Measurements from ENCODE around the gene ARHGAP4.

ARHGAP4 gene
- total RNA-seq, result 70.8 to 289 reads per million in 2 experiments

DNA sequence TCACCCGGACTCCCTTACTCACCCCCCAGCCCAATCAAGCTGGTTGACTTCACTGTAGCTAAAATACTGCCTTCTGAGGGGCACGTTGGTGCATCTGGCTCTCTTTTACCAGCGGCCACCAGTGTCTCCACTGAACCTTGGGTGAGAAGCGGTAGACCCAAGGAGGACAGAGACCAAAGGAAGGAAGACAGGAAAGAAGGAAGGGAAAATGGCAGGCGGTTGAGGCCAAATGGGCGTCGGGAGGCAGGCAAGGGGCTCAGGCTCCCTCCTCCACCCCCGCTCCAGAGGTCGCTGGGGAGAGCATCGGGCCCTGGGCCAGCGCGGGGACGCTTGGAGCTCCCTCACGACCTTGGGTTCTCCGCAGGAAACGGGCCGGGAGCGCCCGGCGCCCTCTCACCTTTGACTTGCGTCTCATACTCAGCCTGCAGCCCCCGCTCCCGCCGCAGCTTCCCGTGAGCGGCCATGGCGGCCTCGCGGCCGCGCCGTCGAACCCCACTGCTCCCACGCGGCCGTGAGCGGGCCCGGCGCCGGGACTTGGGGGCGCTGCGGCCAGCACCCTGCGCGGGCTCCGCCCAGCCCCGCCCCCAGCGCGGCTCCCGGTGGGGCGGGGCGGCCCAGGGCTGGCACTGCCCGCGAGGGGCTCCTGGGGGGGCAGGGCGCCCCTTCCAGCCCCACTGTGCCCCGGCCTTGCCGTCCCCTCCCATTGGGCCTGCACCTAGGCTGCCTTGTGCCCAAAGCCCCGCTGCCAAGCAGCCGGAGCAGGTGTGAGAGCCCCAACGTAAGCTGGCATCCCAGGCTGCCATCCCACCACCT is at the start of gene ARHGAP4:
Gene ARHGAP4 (minus strand): TSS at position 526 of the 813 bp plus-strand sequence. CDS start 62 bp downstream, at position 464.
- peak; percentile 14 for DNase-seq (ENCODE audit: low read depth)

DNA sequence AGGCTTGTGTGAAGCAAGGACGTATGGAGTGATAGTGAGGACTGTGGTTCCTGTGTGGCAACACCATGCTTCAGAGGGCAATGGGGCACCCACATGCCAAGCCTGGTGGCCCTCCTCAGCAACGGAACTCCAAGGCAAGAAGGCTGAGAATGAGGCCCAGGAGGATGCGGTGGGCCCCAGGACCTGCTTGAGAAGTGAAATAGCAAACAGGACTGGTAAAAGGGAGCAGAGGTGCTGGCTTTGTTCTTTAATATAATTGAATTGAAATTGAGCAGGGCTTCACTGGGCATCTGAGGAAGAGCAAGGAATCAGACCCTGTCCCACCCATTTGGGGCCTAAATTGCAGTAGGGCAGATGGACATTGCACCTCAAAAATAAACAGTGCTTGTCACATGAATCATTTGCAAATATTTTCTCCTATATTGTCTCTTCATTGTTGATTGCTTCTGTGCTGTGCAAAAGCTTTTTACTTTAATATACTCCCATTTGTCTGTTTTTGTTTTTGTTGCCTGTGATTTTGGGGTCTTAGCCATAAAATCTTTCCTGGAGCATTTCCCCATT is 48.7 kb upstream of the ARHGAP4 start:
- DNase-seq (ENCODE audit: low read depth), result no peak

DNA sequence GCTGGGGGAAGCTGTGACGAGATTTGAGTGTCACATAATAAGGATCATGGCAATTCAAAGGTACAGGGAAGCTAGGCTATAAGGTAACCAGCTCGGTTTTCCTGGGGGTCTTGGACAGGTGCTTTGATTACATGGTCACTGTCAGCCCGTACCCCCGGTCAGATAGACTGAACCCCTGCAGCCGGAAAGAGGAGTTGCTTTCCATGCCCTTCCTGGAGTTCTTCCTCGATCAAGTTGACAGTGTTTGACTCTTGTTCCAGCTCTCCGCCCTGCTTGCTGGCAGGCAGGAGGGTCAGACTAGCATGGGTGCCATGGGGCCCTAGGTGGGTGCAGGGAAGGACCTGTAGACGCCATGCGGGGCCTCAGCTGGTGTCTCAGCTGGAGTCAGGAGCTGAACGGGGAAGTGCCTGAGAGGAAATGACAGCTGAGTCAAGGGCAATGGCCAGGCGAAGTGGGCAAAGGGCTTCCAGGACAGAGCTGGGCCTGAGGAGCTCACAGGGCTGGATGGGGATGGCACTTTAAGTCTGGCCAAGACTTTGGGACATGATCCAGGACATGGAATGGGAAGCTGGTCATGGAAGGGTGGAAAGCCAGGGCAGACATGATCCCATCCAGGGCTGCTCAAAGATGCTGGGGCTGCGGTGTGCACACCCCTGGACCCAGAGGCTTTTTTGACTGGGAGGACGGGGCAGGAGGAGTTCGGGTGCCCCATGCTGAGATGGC is 48.1 kb upstream of the ARHGAP4 start:
- no peak for DNase-seq (ENCODE audit: low read depth)

DNA sequence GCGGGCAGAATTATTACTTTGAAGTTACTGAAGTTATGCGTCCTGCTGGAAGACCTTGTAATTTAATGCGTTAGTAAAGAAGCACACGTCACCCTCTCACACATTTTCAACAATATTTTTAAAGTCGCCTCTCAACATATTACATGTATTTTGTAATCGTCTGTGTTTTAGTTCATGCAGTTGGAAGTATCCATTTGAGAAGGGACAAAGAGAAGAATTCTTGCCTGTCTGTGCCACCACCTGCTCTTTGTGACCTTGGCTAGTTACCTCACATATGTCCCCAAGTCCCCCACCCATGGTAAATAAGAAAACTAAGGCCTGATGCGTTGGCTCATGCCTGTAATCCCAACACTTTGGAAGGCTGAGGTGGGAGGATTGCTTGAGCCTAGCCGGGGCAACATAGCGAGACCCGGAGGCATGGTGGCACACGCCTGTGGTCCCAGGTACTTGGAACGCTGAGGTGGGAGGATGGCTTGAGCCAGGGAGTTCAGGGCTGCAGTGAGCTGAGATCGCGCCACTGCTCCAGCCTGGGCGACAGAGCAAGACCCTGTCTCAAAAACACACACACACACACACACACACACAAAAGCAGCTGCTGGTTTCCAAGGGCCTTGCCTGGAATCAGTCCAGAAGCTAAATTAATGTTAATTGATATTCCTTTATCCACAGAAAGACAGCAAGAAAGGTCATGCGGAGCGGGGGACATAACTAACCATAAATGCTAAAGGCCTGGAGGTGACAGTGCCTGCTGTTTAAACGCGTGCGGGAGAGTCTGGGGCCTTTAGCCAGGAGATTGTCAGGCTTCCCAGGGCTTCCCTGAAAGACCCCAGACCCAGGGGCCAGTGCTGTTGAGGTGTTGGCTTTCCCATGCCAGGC is 47.3 kb upstream of the ARHGAP4 start:
- DNase-seq (ENCODE audit: low read depth), result no peak

DNA sequence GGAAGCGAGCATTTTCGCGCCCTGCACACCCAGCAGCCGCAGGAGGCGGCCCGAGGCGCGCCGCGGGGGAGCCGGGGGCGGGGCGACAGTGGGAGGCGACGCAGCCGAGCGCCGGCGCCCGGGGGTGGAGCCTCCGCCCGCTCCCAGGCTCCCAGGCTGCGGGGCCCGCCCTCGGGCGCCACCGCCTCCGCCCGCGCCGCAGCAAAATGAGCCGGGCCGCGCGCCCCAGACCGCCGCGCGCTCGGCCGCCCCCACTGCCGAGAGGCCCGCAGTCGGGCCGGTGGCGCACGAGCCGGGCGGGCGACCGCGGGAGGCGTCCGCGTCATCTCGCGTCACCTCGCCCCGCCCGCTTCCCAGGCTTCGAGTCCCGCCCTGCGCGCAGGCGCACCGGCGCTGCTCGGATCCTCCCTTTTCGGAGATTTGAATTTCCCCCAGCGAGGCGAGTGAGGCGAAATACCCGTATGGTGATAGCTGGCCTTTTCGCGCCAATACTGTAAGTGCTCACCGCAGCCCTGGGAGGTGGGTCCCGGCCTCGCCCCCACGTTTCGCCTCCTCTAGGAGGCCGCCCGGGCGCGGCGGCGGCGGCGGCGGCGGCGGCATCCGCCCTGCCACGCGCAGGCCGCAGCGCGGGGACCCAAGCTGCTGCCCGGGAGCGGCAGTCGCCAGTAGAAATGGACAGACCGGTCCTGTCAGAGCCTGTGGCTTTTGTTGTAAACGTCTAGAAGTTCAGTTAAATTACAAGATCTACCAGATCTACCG is 46.5 kb upstream of the ARHGAP4 start, which contains the start of gene TMEM187:
Gene TMEM187 (plus strand): TSS at position 387 of the 759 bp plus-strand sequence. CDS start 9,309 bp downstream, outside the sequence.
- peak; percentile 83 for DNase-seq (ENCODE audit: low read depth)

DNA sequence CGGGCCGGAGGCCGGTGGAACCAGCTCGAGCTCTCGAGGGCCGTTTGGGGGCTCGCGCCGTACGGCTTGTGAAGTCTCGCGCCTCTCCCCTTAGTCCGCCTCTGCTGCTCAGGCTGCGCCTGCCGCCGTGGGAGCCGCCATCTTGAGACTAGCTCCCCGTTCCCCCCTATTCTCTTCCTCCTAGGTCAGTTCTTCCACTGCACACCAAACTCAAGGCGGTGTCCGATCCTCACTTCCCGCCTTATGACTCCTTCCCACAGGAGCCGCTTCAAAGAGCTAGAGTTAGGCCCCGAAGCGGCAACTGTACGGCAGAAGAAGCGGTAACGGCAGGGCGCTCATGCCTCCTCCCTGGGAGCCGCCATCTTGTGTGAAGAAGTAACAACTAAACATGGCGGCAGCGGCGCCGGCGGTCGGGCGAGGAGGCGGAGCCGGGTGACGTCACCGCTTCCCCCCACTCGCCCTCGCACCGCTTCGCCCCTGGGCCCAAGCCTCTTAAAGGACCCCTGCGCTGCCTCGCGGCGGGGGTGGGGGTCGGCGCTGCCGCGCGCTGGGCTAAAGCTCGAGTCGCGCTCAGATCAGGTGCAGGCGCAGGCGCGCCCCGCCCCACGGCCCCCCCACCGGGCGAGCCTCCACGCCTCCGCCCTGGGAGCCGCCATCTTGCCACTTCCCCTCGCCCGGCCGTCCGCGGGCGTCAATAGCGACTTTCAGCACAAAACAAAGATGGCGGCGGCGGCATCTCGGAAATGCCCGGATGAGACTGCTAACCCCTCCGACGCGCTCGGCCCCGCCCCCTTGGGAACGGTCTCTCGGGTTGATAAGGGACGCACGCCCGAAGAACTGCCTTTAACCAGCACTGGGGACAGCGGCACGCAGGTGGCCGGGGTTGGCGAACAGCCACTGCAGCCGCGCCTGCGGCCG is 45.6 kb upstream of the ARHGAP4 start, which contains the start of gene HCFC1:
Gene HCFC1 (minus strand): TSS at position 369 of the 918 bp plus-strand sequence. CDS start 978 bp downstream, outside the sequence.
- peak; percentile 92 for DNase-seq (ENCODE audit: low read depth)

DNA sequence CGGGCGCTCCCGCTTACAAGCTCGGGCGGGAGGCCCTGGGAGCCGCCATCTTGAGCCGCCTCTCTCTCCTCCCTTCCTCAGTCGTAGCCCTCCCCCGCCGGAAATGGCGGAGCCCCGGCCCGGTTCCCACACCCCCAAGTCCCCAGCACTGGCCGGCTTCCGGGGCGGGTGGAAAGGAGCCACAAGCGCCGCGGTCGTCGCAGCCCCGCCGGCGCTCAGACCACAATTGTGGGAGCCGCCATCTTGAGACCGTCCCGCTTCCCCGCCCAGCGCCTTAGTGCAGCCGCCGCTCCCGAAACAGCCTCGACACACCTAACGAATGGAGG is 45.0 kb upstream of the ARHGAP4 start:
- DNase-seq (ENCODE audit: low read depth), result peak; percentile 86

DNA sequence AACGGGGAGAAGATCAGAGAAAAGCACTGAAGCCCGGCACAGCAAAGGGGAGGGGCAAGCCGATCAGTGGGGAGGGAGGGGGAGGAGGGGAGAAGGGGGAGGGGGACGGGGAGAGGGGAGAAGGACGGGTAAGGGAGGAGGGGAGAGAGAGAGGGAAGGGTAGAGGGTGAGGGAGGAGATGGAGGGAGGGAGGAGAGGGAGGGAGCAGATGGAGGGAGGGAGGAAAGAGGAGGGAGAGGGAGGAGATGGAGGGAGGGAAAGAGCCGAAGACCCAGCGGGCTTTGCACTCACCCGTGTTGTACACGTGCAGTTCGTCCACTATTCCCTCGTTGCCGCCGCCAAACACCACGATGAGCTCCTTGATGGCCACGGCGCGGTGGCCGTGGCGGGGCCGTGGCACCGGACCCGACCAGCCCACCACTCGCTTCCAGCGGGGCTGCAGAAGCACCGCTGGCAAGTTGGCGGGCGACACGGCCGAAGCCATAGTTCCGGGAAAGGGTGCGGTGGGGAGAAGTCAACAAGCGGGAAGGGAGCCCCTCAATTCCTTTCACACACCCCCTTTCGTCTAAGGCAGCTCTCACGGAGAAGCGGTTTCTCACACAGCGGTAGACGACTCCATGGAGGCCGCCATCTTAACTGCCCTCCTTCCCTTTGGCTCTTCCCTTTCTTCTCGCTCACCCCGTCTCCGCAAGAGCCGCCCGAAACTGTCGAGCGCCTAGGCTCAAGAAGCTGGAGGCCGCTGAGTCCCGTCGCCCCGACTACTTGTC is 44.5 kb upstream of the ARHGAP4 start:
- DNase-seq (ENCODE audit: low read depth), result no peak

DNA sequence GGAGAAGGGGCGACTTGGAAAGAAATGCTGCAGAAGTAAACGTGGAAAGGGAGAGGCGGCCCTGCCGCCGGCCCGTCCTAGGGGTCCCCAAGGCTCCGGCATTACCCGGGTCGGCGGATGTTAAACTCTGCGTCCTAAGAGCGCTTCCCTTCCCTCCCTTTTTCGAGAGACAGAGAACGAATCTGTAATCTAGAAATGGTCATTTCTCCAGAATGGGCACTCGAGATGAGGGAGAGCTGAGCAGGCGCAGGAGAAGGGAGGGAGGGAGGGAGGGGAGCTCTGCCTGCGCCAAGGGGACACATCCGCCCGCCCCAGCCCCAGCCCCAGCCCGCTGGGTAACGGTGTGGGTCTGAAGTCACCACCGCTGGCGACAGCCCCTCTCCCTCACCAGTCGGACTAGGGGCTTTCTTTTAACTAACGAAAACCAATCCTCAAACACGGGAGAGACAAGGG is 43.9 kb upstream of the ARHGAP4 start:
- no peak for DNase-seq (ENCODE audit: low read depth)

DNA sequence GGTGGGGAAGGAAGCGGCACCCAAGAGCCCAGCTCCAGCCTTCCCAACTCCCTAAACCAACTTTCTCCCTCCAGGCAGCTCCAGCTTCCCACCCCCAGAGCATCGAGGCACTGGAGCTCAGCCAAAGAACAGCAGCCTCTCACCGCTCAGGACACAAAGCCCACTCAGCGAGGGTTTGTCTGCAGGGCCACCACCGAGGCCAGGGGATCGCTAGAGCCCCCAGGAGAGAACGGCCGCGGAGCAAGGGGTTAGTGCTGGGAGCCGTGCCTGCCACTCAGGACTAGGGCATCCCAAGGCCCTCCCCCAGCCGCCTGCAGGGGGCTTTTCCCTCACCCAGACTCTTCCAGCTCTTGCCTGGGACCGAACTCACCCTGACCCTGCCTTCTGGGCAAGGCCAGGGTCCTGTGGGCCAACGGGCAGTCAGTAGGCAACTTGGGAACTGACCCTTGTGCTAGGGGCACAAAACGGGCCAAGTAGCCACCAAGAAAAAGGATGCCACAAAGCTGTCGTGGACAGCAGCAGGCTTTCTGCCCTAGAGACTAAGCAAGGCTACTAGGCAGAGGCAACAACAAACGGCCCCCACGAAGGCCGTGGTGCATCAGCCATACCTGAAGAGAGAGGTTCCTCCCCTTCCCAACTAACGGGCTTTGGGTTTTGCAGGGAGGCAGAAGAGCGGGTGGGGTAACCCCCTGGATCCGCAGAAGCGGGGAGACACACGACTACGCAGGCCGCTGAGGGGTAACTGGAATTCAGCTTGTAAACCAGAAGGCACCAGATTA is 43.2 kb upstream of the ARHGAP4 start:
- DNase-seq (ENCODE audit: low read depth), result no peak

DNA sequence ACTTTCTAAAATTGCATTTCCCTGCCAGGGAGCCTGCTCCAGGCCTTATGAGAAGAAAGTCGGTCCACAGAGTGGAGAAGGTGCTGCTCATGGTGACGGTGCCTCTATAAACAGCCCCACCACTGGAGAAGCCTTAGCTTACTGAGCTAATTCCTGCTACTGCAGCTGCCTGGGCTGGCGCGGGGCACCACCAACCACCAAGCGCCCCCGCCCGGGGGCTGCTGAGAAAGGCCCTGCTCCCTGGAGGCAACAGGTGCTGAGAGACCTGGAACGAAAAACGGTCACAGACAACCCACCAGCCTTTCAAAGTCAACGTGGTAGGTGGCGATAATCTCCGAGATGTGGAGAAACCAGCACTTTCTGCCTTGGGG is 42.7 kb upstream of the ARHGAP4 start:
- peak; percentile 42 for DNase-seq (ENCODE audit: low read depth)

DNA sequence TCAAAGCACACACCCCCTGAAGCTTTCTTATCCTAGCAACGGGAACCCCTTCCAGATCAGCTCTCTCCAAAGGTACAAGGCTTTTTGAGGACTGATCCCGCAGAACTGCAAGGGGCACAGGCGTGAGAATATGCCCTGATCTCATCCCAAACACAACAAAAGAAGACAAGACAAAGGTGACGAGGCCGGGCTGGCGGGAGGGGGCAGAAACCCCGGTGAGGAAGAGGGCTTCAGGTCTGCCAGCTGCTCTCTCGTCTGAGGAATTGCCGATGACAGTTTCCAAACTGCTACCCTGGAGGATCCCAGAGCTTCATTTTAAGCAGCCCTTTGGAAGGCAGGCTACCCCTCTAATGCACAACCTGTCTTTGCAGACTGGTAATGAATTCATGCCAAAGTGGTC is 42.2 kb upstream of the ARHGAP4 start:
- no peak for DNase-seq (ENCODE audit: low read depth)

DNA sequence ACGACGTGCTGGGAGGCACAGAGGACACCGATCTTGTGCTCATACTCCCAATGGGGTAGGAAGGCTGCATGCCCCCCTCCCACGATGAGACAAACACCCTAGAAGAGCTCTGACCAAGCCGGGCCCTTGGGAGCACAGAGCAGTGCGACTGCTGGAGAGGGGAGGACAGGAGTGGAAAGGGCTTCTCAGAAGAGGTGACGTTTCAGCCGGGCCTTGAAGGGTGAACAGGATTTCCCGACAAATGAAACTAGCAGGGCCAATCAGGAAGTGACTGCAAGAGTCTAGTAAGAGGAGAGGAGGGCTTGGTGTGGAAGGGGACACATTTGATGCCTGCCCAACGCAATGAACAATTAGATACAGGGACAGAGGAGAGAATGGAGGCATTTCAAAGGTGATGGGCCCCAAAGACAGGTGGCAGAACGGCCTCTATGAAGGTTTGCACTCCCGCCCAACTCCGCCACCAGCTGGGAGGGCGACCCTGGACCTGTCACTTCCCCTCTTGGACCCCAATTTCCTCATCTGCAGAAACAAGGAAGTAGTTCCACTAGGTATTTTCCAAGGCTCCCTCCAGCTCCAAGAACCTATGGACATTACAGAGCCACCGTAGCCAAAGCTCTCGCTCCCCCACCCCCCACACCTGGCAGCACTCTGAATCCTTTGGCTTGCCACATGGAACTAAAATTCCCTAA is 41.6 kb upstream of the ARHGAP4 start:
- no peak for DNase-seq (ENCODE audit: low read depth)

DNA sequence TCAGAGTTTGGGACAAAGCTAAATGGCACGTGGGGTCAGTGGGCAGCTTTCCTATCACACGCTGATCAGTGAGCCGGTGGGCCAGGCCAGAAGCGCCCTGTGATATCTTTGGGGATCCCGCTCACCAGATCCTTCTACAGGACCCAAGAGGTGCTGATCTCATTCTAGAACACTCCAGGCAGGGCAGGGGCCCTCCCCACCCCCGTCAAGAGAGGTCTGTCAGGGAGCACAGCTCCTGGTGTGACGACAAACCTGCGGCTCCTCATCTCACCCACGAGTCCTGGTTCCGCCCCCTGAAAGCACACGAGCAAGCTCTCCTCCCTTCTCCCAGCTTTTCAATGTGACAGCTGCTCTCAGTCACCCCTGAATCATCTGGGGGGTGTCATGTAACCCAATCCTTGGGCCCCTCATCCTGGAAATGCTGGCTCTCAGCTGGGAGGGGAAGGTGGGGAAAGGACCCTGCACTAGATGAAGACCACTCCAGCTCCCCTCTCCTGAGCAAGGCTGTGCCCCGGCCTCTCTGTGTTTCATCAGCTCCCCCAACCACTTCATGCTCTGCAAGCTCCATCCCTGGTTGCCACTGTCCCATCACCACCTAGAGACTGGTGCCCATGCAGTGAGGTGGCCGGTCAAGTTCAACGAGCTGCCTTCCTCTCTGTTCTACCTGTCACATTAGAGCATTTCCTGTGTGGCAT is 40.9 kb upstream of the ARHGAP4 start:
- DNase-seq (ENCODE audit: low read depth), result no peak

DNA sequence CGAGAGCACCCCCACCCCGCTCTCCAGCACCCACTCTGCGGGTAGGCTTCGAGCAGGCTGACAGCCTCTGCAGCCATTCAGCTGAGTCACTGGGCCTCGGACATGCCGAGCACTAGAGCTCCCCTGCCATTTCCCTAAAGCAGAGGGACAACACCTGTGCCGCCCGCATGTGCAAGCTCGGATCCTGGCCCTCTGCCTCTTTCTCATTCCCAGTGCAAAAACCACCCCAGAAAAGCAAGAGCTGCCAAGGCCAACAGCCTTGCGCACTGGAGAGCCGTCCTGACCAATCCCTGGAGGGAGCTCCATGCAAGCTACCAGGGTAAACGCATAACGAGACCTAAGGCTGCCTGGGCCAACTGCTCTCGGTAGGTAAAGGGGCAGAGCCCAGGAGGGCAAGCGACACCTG is 40.2 kb upstream of the ARHGAP4 start:
- no peak for DNase-seq (ENCODE audit: low read depth)

DNA sequence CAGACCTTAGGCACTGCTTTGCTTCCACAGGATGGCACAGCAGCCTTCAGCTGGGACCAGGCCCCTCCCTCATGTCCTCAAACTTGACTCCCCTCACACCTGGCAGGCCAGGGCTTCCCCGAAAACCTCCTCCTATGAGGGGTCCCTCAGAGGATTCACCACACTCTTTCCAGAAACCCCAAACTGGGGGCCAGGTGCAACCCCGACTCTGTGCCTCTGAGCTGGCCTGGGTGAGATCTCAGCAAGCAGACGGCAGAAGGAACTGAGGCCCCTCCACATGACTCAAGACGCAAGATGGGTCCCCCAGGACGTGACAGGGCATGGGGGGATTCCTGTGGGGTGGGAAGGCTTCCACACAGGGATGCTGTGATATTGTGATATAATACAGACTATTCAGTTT is 39.3 kb upstream of the ARHGAP4 start:
- DNase-seq (ENCODE audit: low read depth), result no peak

DNA sequence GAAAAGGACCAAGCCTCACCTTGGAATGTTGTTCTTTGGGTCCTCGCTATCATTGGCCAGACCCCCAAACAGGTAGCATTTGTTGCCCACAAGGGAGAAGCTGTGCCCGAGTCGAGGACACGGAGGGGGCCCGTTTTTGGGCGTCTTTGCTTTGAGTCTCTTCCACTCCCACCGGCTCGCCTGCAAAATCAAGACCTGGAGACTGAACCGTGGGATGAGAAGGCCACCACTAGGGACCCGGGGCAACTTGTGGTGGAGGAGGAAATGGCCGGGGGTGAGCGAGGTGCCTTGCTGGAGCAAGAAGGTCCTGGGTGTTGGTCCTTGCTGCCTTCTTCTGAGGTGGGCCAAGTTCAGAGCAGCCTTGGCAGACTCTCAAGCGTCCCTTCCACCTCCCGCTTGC is 38.0 kb upstream of the ARHGAP4 start:
- no peak for DNase-seq (ENCODE audit: low read depth)

Data from T follicular helper cell (primary cell).